Measurements from ENCODE around the gene GPR4.

- TF ChIP-seq CTCF (IDR thresholded peaks at IDR 0.05; ENCODE audit: poor library complexity, severe bottlenecking) (no peak), POLR2AphosphoS5 (IDR thresholded peaks at IDR 0.05) (no peak), TAF1 (IDR thresholded peaks at IDR 0.05; ENCODE audit: low read depth) (no peak), SMC3 (conservative IDR thresholded peaks at IDR 0.05; ENCODE audit: poor library complexity) (no peak), EP300 (conservative IDR thresholded peaks at IDR 0.05; ENCODE audit: poor library complexity, severe bottlenecking) (no peak), MXI1 (conservative IDR thresholded peaks at IDR 0.05; ENCODE audit: poor library complexity, severe bottlenecking) (no peak), EZH2 (IDR thresholded peaks at IDR 0.05; ENCODE audit: borderline replicate concordance, insufficient read depth, low read length, poor library complexity, severe bottlenecking) (no peak), REST (IDR thresholded peaks at IDR 0.05; ENCODE audit: borderline replicate concordance) (no peak)
These were observed 43.8 kb upstream of the GPR4 start for GRCh38 chr19:45645631-45646344.
